SK-N-SH treated with all-trans-retinoic acid at 6 μM for 48 hours (cell line): ENCODE data around the gene RNGTT.

Experiments used
- ARNTL ChIP-seq: fragments of 450-650 bp; formaldehyde crosslinking; IDR thresholded peaks from 2 replicates; pipeline ENCODE4 v1.5.0; 2020; ENCODE audit warnings: low read depth, mild to moderate bottlenecking, moderate library complexity, borderline replicate concordance
- ESRRG ChIP-seq: fragments of 250-450 bp; sonication (Bioruptor Pico); IDR thresholded peaks from 2 replicates; pipeline ENCODE4 v1.6.1; 2021; ENCODE audit warnings: mild to moderate bottlenecking
- GLIS3 ChIP-seq: fragments of 250-450 bp; sonication (Bioruptor Pico); IDR thresholded peaks from 2 replicates; pipeline ENCODE4 v1.5.0; 2020; ENCODE audit warnings: mild to moderate bottlenecking, moderate library complexity
- OSR1 ChIP-seq: fragments of 250-450 bp; sonication (Bioruptor Pico); IDR thresholded peaks from 2 replicates; pipeline ENCODE4 v1.8.0; 2022; ENCODE audit warnings: moderate library complexity, mild to moderate bottlenecking, inconsistent platforms
- PPARA ChIP-seq: fragments of 250-450 bp; sonication (Bioruptor Pico); IDR thresholded peaks from 2 replicates; pipeline ENCODE4 v1.5.0; 2020; ENCODE audit warnings: mild to moderate bottlenecking, borderline replicate concordance
- RARB ChIP-seq: fragments of 250-450 bp; sonication (Bioruptor Pico); IDR thresholded peaks from 2 replicates; pipeline ENCODE4 v1.8.0; 2021; ENCODE audit warnings: mild to moderate bottlenecking, moderate library complexity
- ZFP3 ChIP-seq: fragments of 250-450 bp; sonication (Bioruptor Pico); IDR thresholded peaks from 2 replicates; pipeline ENCODE4 v1.5.0; 2020; ENCODE audit warnings: mild to moderate bottlenecking, moderate library complexity
- ZNF565 ChIP-seq: fragments of 450-650 bp; formaldehyde crosslinking; conservative IDR thresholded peaks from 2 replicates; pipeline ENCODE4 v1.5.0; 2020; ENCODE audit warnings: low read depth, mild to moderate bottlenecking, moderate library complexity
- TF ChIP-seq, protein P1 (sequence below): fragments of 250-450 bp; sonication (Bioruptor Pico); IDR thresholded peaks from 2 replicates; pipeline ENCODE4 v1.8.0; 2020; ENCODE audit warnings: mild to moderate bottlenecking, moderate library complexity, borderline replicate concordance

DNA sequence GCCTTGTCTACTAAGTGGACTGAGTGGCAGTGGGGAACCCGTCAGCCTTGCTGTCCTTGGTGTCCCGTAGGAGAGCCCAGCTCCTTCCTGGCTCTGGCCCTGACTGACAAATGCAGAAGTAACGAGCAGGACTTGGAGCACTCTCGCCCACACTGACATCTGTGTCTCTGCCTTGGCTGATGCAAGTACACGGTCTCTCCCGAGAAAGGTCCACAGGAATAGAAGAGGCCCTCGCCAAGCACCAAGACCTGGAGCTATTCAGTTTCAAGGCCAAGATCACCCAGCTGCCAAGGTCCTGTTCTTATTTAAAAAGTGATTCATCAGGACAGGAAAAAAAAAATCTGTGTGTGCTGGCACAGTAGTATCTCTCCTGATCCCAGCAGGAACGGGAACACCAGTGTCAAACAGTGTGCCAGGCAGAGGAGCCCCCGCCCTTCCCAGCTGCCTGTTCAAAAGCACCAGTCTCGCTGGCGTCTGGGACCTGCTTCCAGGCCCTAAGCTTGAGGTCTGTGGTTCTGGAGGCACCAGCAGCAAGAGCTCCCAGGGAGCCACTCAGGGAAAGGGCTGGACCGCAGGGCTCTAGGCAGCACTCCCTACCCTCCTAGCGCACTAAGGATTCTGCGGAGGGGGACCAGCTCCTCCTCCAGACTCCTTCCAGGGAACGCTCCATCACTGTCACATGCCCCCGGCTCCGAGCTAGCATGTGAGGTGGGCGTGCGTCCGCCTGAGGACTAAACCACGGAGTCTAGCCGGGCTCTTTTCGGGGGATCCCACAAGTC is 376.9 kb downstream of the RNGTT start:
- no peak for TF ChIP-seq GLIS3
- TF ChIP-seq ZFP3 (CRISPR knock-in tag): no peak
- no peak for TF ChIP-seq ZNF565 (CRISPR knock-in tag)
- no peak for TF ChIP-seq RARB (CRISPR knock-in tag)
- TF ChIP-seq, protein P1, sequence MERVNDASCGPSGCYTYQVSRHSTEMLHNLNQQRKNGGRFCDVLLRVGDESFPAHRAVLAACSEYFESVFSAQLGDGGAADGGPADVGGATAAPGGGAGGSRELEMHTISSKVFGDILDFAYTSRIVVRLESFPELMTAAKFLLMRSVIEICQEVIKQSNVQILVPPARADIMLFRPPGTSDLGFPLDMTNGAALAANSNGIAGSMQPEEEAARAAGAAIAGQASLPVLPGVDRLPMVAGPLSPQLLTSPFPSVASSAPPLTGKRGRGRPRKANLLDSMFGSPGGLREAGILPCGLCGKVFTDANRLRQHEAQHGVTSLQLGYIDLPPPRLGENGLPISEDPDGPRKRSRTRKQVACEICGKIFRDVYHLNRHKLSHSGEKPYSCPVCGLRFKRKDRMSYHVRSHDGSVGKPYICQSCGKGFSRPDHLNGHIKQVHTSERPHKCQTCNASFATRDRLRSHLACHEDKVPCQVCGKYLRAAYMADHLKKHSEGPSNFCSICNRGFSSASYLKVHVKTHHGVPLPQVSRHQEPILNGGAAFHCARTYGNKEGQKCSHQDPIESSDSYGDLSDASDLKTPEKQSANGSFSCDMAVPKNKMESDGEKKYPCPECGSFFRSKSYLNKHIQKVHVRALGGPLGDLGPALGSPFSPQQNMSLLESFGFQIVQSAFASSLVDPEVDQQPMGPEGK (CRISPR knock-in tag): no peak
- TF ChIP-seq ARNTL: no peak
- no peak for TF ChIP-seq PPARA
- TF ChIP-seq OSR1 (CRISPR knock-in tag): no peak
- TF ChIP-seq ESRRG: no peak
